CD4-positive, alpha-beta memory T cell (primary cell): ENCODE data around the gene GLB1L3. TPM values are rescaled to one million over a fixed set of nuclear protein-coding genes. Genes with fewer than 3 reads are reported as not detected.
A peak's percentile ranks its signal among the peaks of the same experiment; 100 is the strongest.

Experiments used
- CTCF ChIA-PET: fragments of 350-600 bp; sonication (Branson Sonifier 250); formaldehyde crosslinking; loops from one replicate; lab custom pipeline; 2021; ENCODE audit warnings: inconsistent platforms; ENCODE audit not compliant: partially characterized antibody; lab: Charles Lee
- POLR2A ChIA-PET: fragments of 350-600 bp; sonication (Branson Sonifier 250); formaldehyde crosslinking; loops from one replicate; lab custom pipeline; 2021; ENCODE audit not compliant: partially characterized antibody; lab: Charles Lee
- DNase-seq, 5 donors: peaks; one replicate each; pipeline versions ENCODE4 v3.0.0 to v3.0.0-alpha.2; 2020 to 2022; ENCODE audit warnings: mixed read lengths in 1 of 5
- H3K27ac ChIP-seq: one replicate; pipeline ENCODE4 v1.7.0; 2013; ENCODE audit warnings: low read depth, low read length
- H3K27me3 ChIP-seq: 2 replicates; pipeline ENCODE4 v1.7.0; 2013; ENCODE audit warnings: mild to moderate bottlenecking, low read length, moderate library complexity; ENCODE audit not compliant: insufficient read depth
- H3K36me3 ChIP-seq: 2 replicates; pipeline ENCODE4 v1.7.0; 2013; ENCODE audit warnings: mild to moderate bottlenecking, low read length, moderate library complexity; ENCODE audit not compliant: insufficient read depth
- H3K4me1 ChIP-seq: 2 replicates; pipeline ENCODE4 v1.7.0; 2013; ENCODE audit warnings: mild to moderate bottlenecking, low read length, moderate library complexity; ENCODE audit not compliant: insufficient read depth
- H3K4me3 ChIP-seq, 2 donors: one replicate each; pipeline ENCODE4 v1.7.0; 2013; ENCODE audit warnings: low read length in 2 of 2, mild to moderate bottlenecking in 1 of 2
- H3K9me3 ChIP-seq, 2 donors: one replicate each; pipeline ENCODE4 v1.7.0; 2013; ENCODE audit warnings: low read length in 2 of 2, control low read depth in 1 of 2; ENCODE audit not compliant: control insufficient read depth in 1 of 2
- H3K27ac Mint-ChIP-seq, 7 donors: one replicate each; pipeline ENCODE4 v1.8.0; 2020 to 2021; ENCODE audit warnings: mixed read lengths in 7 of 7, mild to moderate bottlenecking in 6 of 7, inconsistent platforms in 3 of 7, moderate library complexity in 3 of 7
- H3K27me3 Mint-ChIP-seq, 2 donors: one replicate each; pipeline ENCODE4 v1.8.0; 2020 to 2021; ENCODE audit warnings: mixed read lengths in 2 of 2
- H3K36me3 Mint-ChIP-seq, 2 donors: one replicate each; pipeline ENCODE4 v1.8.0; 2020 to 2021; ENCODE audit warnings: mixed read lengths in 2 of 2, inconsistent platforms in 1 of 2, mild to moderate bottlenecking in 1 of 2
- H3K4me1 Mint-ChIP-seq, 4 donors: one replicate each; pipeline ENCODE4 v1.8.0; 2020 to 2021; ENCODE audit warnings: mixed read lengths in 4 of 4, mild to moderate bottlenecking in 1 of 4
- H3K4me3 Mint-ChIP-seq, 8 donors: one replicate each; pipeline ENCODE4 v1.8.0; 2020 to 2021; ENCODE audit warnings: mixed read lengths in 8 of 8, mild to moderate bottlenecking in 7 of 8, moderate library complexity in 6 of 8, inconsistent platforms in 3 of 8
- H3K9me3 Mint-ChIP-seq, 8 donors: one replicate each; pipeline ENCODE4 v1.8.0; 2020 to 2021; ENCODE audit warnings: mixed read lengths in 8 of 8, mild to moderate bottlenecking in 5 of 8, inconsistent platforms in 3 of 8, moderate library complexity in 1 of 8
- intact Hi-C: fragments of 100-400 bp; cut with micrococcal nuclease; formaldehyde crosslinking; loops from one replicate; pipeline ENCODE4 v1.15.1; 2023
- polyA plus RNA-seq, 2 donors: library from polyadenylated mRNA; unstranded; fragments of 300-500 nt; fragmentation: Illumina TruSeq; gene quantifications; one replicate each; pipeline ENCODE4 v1.2.3, GENCODE V29; 2021
- total RNA-seq, 2 experiments: library from RNA; stranded (reverse); gene quantifications; one replicate each; pipeline ENCODE4 v1.2.3, GENCODE V29; 2021

The GLB1L3 gene
- total and polyA plus RNA-seq, 4 experiments from 2014 or later: 1.2 to 4.9 (median 2.2) TPM

- Mint-ChIP-seq H3K4me1 (peaks cover 13 to 25% (median 21%) of the 10 kb centered on the region in 4 donors), H3K27ac (peak overlapping the region in 2 of 7 donors; percentile 52 to 77), H3K27me3 (no peaks in the 10 kb centered on the region), H3K9me3 (no peaks in the 10 kb centered on the region), H3K36me3 (no peaks in the 10 kb centered on the region), H3K4me3 (no peak overlapping the region)
- no peak for DNase-seq
- CTCF ChIA-PET: interaction anchor here (1.0 kb wide), 1 partner anchor 70 kb away, joined by 3 read pairs; the partner anchor contains the start of gene GLB1L3
- no peaks in the 10 kb centered on the region for H3K36me3 ChIP-seq
- intact Hi-C loops: no loop called here
- H3K27ac ChIP-seq: no peak overlapping the region
- H3K27me3 ChIP-seq: no peaks in the 10 kb centered on the region
- POLR2A ChIA-PET: no interaction called here
- no peak overlapping the region for H3K4me3 ChIP-seq
- H3K9me3 ChIP-seq: no peaks in the 10 kb centered on the region
- peaks cover 20% of the 10 kb centered on the region for H3K4me1 ChIP-seq
These were observed 70.2 kb downstream of the GLB1L3 start for GRCh38 chr11:134346101-134346975.

DNA sequence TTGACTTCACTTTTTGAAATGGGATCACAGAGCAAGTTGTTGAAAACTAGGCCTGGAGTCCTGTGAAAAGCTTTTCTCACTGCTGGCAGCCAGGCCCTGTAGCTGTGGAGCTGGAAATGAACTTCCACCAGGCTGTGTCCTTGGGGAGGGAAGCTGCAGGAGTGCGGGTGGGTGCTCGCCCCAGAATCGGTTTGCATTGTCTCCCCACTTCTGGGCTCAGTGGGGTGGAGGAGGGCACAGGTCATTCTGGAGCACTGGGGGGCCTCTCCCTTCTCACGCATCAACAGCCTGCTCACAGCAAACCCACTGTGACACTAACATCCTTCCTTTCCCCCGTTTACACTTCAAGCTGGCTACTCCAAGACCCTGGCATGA is 70.8 kb downstream of the GLB1L3 start:
- Mint-ChIP-seq H3K9me3 (no peaks in the 10 kb centered on the region), H3K4me3 (no peak overlapping the region), H3K4me1 (peaks cover 13 to 25% (median 21%) of the 10 kb centered on the region in 4 donors), H3K27ac (peak overlapping the region in 3 of 7 donors; percentile 60 to 78 (median 64)), H3K36me3 (no peaks in the 10 kb centered on the region), H3K27me3 (no peaks in the 10 kb centered on the region)
- Histone ChIP-seq H3K9me3 (no peaks in the 10 kb centered on the region), H3K4me3 (no peak overlapping the region), H3K4me1 (peaks cover 20% of the 10 kb centered on the region), H3K36me3 (no peaks in the 10 kb centered on the region), H3K27ac (no peak overlapping the region), H3K27me3 (no peaks in the 10 kb centered on the region)
- intact Hi-C loops: no loop called here
- ChIA-PET POLR2A (no interaction called here), CTCF (interaction anchor here (1.0 kb wide), 1 partner anchor 71 kb away, joined by 3 read pairs; the partner anchor contains the start of gene GLB1L3)
- DNase-seq: no peak

DNA sequence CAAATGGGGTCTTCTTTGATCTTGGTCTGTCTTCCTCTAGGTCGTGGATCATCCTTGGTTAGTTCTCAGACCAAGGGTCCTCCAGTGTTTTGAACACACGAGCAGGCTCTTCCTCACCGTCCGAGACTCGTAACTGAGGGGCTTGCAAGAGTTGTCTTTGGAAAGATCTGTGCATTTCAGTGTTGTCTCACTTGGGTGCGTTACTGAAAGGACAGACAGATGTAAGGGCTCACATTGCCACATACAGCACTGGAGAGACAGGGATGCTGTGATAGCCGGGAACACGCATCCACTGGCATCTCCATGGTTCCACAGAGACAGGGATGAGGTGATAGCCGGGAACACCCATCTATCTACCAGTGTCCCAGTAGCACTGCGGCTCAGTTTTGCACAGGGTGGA is 71.3 kb downstream of the GLB1L3 start:
- H3K36me3 ChIP-seq: no peaks in the 10 kb centered on the region
- intact Hi-C loops: no loop called here
- H3K9me3 ChIP-seq: no peaks in the 10 kb centered on the region
- no peak overlapping the region for H3K4me3 Mint-ChIP-seq
- no peaks in the 10 kb centered on the region for H3K27me3 ChIP-seq
- no peaks in the 10 kb centered on the region for H3K9me3 Mint-ChIP-seq
- no peaks in the 10 kb centered on the region for H3K27me3 Mint-ChIP-seq
- H3K27ac ChIP-seq: no peak overlapping the region
- peaks cover 13 to 25% (median 21%) of the 10 kb centered on the region in 4 donors for H3K4me1 Mint-ChIP-seq
- CTCF ChIA-PET: interaction anchor here (1.0 kb wide), 1 partner anchor 72 kb away, joined by 3 read pairs; the partner anchor contains the start of gene GLB1L3
- H3K36me3 Mint-ChIP-seq: no peaks in the 10 kb centered on the region
- H3K4me1 ChIP-seq: peaks cover 20% of the 10 kb centered on the region
- H3K27ac Mint-ChIP-seq: peak overlapping the region in 3 of 7 donors; percentile 64 to 78 (median 74)
- H3K4me3 ChIP-seq: no peak overlapping the region
- POLR2A ChIA-PET: no interaction called here
- DNase-seq: no peak

DNA sequence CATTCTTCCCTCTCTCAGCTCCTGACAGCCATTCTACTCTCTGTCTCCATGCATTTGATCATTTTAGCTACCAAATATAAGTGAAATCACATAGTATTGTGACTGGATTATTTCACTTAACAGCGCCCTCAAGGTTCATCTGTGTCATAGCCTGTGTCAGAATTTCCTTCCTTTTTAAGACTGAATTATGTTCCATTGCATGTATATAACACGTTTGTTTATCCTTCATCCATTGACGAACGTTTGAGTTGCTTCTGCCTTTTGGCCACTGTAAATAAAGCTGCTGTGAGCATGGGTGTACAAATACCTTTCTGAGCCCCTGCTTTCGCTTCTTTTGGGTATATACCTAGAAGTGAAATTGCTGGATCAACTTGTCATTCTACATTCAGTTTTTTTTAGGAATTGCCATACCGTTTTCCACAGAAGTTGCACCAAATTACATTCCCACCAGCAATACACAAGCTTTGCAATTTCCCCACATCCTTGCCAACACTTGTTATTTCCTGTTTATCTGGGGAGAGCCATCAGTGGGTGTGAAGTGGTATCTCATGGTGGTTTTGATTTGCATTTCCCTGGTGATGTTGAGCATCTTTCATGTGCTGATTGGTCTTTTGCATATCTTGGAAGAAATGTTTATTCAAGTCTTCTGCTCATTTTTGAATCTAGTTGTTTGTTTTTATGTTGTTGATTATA is 73.1 kb downstream of the GLB1L3 start:
- Mint-ChIP-seq H3K27me3 (no peaks in the 10 kb centered on the region), H3K4me3 (peak overlapping the region in 6 of 8 donors; percentile 10 to 52 (median 22)), H3K4me1 (peaks cover 13 to 25% (median 21%) of the 10 kb centered on the region in 4 donors), H3K9me3 (peaks cover 0 to 4% (median 0%) of the 10 kb centered on the region in 8 donors), H3K27ac (peak overlapping the region; percentile 6 to 85 (median 78)), H3K36me3 (no peaks in the 10 kb centered on the region)
- H3K4me1 ChIP-seq: peaks cover 20% of the 10 kb centered on the region
- ChIA-PET CTCF (interaction anchor here (1.3 kb wide), 1 partner anchor 10 kb away, joined by 3 read pairs; no protein-coding TSS in a partner anchor), POLR2A (interaction anchor here (1.2 kb wide), 1 partner anchor 125 kb away, joined by 3 read pairs; the partner anchor contains the start of genes NCAPD3 and VPS26B)
- no peak overlapping the region for H3K27ac ChIP-seq
- DNase-seq: peak in 4 of 5 donors; percentile 28 to 55 (median 53)
- no peak overlapping the region for H3K4me3 ChIP-seq
- intact Hi-C loops: no loop called here
- no peaks in the 10 kb centered on the region for H3K27me3 ChIP-seq
- H3K9me3 ChIP-seq: no peaks in the 10 kb centered on the region
- H3K36me3 ChIP-seq: no peaks in the 10 kb centered on the region

DNA sequence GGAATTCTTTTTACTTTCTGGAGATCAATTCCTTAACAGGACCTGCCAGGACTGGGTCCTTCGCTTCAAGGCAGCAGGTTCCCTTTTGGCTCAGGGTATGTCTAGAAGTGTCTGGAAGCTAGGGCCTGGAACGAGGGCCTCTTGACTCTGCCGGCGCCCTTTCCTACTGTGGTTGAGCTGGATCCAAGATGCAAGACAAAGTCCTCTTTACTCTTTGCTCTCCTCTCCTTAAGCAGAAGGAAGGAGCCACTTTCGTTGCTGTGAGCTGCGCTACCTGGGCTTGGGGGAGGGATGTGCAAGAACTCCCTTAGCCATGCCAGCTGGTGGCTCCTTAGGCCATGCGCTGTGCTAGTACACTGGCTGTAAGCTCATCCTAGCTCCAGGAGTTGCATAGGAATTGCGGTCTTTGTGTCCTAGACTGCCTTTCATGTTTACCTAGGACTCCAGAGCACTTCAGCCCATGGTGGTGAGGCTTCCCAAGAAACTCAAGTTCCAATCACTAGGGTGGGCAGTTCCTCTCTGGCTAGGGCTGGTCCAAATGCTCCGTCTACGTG is 73.7 kb downstream of the GLB1L3 start:
- Mint-ChIP-seq H3K9me3 (peaks cover 0 to 4% (median 0%) of the 10 kb centered on the region in 8 donors), H3K36me3 (no peaks in the 10 kb centered on the region)
- no peak overlapping the region for H3K4me3 ChIP-seq

DNA sequence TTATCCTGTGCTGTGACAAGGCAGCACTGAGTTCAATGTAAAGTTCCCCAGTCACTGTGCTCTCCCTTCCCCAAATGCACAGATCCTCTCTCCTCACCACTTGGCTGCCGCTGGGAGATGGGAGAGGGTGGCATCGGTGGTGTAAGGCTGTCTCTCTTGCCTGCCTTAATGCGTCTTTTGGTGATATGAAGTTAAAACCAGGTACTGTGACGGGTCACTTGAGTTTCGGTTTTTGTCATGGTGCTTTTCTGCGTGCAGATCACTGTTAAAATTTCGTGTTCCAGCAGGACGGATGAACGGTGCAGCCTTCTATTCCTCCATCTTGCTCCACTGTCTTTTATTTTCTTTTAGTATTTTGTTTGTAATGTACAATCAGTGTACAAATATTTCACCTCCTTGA is 74.2 kb downstream of the GLB1L3 start:
- Mint-ChIP-seq H3K4me3 (peak overlapping the region in 1 of 8 donors; percentile 17), H3K36me3 (no peaks in the 10 kb centered on the region), H3K27ac (peak overlapping the region in 4 of 7 donors; percentile 67 to 85 (median 76)), H3K9me3 (peaks cover 0 to 4% (median 0%) of the 10 kb centered on the region in 8 donors), H3K27me3 (no peaks in the 10 kb centered on the region), H3K4me1 (peaks cover 13 to 25% (median 21%) of the 10 kb centered on the region in 4 donors)
- H3K27ac ChIP-seq: no peak overlapping the region
- intact Hi-C loops: no loop called here
- H3K4me1 ChIP-seq: peaks cover 20% of the 10 kb centered on the region
- no peaks in the 10 kb centered on the region for H3K27me3 ChIP-seq
- H3K4me3 ChIP-seq: no peak overlapping the region
- H3K36me3 ChIP-seq: no peaks in the 10 kb centered on the region
- ChIA-PET POLR2A (no interaction called here), CTCF (no interaction called here)
- no peaks in the 10 kb centered on the region for H3K9me3 ChIP-seq
- DNase-seq: no peak

More for the DNA sequence above, 73.7 kb downstream of the GLB1L3 start:
- CTCF ChIA-PET: no interaction called here
- Histone ChIP-seq H3K4me1 (peaks cover 20% of the 10 kb centered on the region), H3K27me3 (no peaks in the 10 kb centered on the region), H3K36me3 (no peaks in the 10 kb centered on the region), H3K27ac (no peak overlapping the region), H3K9me3 (no peaks in the 10 kb centered on the region)
- POLR2A ChIA-PET: interaction anchor here (1.2 kb wide), 1 partner anchor 126 kb away, joined by 3 read pairs; the partner anchor contains the start of genes NCAPD3 and VPS26B
- H3K4me1 Mint-ChIP-seq: peaks cover 13 to 25% (median 21%) of the 10 kb centered on the region in 4 donors
- H3K27me3 Mint-ChIP-seq: no peaks in the 10 kb centered on the region
- H3K4me3 Mint-ChIP-seq: peak overlapping the region in 6 of 8 donors; percentile 10 to 52 (median 22)
- DNase-seq: no peak
- intact Hi-C loops: no loop called here
- H3K27ac Mint-ChIP-seq: peak overlapping the region; percentile 6 to 85 (median 74)
